Measurements from ENCODE around the gene LMF1.

DNA sequence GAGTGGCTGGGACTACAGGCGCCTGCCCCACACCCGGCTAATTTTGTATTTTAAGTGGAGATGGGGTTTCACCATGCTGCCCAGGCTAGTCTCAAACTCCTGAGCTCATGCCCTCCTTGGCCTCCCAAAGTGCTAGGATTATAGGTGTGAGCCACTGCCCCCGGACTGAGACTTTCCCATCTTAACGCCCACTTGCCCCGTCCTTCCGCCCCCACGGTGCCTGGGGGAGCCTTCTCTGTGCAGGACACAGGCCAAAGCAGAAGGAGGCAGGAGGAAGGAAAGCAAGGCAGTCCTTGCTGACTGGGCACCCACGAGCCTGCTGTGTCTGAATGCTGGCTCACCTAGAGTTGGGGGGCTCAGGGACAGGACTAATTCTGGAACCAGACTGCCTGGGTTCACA lies 152.7 kb downstream of the LMF1 start:
- TF ChIP-seq, protein P1, sequence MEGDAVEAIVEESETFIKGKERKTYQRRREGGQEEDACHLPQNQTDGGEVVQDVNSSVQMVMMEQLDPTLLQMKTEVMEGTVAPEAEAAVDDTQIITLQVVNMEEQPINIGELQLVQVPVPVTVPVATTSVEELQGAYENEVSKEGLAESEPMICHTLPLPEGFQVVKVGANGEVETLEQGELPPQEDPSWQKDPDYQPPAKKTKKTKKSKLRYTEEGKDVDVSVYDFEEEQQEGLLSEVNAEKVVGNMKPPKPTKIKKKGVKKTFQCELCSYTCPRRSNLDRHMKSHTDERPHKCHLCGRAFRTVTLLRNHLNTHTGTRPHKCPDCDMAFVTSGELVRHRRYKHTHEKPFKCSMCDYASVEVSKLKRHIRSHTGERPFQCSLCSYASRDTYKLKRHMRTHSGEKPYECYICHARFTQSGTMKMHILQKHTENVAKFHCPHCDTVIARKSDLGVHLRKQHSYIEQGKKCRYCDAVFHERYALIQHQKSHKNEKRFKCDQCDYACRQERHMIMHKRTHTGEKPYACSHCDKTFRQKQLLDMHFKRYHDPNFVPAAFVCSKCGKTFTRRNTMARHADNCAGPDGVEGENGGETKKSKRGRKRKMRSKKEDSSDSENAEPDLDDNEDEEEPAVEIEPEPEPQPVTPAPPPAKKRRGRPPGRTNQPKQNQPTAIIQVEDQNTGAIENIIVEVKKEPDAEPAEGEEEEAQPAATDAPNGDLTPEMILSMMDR (IDR thresholded peaks at IDR 0.05): no peak
- TF ChIP-seq POLR2AphosphoS5 (IDR thresholded peaks at IDR 0.05; ENCODE audit: insufficient read depth in 1 of 2, low read depth in 1 of 2): no peak

Measured in vagina (tissue), 2 donors.